ENCODE measurements around the gene PMEL.

DNA sequence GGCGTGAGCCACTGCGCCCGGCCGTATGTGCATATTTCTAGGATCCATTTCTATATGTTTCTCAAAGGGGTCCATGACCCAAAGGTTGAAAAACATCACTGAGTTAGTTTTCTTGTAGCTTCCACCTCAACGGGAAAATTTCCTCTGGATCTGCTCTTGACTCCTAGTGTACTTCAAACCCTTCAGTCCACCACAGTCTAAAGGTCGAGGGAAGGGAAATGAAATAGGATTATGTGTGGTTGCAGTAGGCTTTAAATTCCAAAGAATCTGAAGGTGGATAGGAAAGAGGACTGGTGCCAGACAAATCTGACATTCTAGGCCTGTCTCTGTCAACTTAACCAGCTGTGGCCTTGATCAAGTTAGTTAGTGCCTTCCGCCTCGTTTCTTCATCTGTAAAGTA, 29.5 kb upstream of the PMEL start:
- TF ChIP-seq CTCF (IDR thresholded peaks at IDR 0.05) (no peak), SIN3A (IDR thresholded peaks at IDR 0.05; ENCODE audit: borderline replicate concordance, insufficient read depth, low read depth, low read length) (no peak)
